HG03159 (cell line): ENCODE data around the gene CLCF1.

Experiments
- ATAC-seq: cut with Tn5 transposase; IDR thresholded peaks from one replicate; pipeline ENCODE4 v1.9.1; 2021; ENCODE audit warnings: mild to moderate bottlenecking, moderate library complexity; ENCODE audit not compliant: unreplicated experiment

Gene CLCF1

DNA sequence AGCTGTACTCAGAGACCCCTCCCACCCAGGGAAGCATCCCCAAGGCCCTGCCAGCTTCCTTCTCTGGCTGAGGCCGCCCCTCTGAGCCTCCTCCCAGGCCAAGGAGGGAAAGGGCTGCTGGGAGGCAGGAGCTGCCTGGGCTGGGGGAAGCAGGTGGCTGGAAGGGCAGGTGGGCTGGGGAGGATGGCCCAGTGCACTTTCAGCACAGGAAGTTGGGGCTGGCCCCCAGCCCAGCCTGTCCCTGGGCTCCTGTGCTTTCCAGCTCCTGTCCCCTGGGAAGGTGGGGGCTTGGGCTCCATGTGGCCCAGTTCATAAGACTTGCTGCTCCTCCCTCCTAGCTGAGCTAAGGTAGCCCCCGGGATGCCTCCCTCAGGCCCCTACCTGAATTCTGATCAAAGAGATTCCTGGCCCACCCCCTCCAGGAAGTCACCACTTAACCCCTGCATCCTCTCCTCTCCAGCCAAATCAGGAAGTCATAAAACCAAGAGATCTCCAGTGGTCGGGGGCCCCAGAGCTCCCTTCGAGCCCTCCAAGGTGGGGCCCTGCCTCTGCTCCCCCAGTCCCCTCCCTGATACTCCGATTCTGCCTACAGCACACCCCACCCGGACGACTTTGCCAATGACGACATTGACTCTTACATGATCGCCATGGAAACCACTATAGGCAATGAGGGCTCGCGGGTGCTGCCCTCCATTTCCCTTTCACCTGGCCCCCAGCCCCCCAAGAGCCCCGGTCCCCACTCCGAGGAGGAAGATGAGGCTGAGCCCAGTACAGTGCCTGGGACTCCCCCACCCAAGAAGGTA lies 23.4 kb upstream of the CLCF1 start:
- ATAC-seq, result no peak

GRCh38 chr11:67396259-67396581 lies 22.8 kb upstream of the CLCF1 start:
- no peak for ATAC-seq

GRCh38 chr11:67395555-67396258 lies 22.3 kb upstream of the CLCF1 start:
- ATAC-seq, result no peak

DNA sequence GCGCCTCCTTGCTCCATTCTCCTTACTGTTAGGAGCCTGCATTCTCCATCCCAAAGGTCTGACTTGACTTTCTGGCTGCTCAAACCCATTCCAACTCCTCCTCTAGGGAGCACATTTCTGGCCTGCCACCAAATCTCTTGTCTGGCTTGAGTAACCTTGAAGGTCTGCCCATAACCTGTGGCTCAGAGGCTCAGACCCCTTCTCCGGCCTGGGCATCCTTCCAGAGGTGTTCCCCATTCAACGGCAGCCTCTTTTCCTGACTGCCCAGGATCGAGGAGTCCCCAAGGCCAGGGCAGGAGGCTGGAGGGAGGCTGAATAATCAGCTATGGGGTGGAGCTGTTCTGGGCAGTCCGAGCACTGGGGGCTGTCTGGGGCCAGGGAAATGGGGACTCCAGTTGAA lies 20.6 kb upstream of the CLCF1 start:
- no peak for ATAC-seq

GRCh38 chr11:67393437-67393836 lies 20.0 kb upstream of the CLCF1 start:
- ATAC-seq, result no peak

GRCh38 chr11:67392183-67392715 lies 18.9 kb upstream of the CLCF1 start:
- peak; percentile 10 for ATAC-seq

DNA sequence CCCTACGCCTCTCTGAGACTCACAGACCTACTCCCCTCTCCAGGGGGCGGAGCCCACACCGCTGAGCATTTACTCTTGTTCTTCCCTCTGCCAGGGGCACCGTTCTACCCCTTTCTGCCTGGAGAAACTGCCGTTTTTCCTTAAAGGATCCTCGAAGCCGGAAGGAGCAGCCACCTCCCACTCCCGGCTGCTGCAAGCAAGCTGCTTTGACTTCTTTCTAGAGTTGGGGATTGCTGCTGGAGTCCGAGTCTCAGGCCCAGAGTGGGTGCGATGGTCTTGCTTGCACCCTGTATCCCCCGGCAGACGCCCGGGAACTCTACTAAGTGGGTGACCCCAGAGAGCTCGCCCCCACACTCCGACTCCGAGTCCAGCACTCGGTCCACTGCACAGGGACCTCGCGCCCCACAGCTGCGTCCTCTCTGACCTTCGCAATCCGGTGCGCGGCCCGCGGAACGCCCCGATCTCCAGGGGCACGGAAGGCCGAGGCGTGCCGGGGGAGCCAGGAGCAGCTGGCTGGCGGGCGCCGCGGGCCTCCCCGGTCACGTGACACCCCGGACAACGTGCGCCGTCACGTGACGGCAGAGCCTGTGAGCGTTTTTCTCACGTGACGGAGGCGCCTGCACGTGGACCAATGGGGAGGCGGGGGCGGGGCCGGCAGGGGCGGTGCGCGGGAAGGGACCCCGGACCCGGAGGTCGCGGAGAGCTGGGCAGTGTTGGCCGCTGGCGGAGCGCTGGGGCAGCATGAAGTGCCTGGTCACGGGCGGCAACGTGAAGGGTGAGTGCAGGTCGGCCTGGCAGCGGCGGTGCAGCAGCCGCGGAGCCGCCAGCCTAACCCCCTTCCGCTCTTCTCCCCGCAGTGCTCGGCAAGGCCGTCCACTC lies 18.1 kb upstream of the CLCF1 start, which contains the start of gene RAD9A:
RAD9A (plus strand) TSS at position 683 of the 879 bp plus-strand sequence; CDS start at position 742, 59 bp downstream.
- peak; percentile 52 for ATAC-seq

- ATAC-seq, result no peak
Measured at GRCh38 chr11:67390947-67391303, 17.5 kb upstream of the CLCF1 start.

GRCh38 chr11:67389477-67389876 lies 16.1 kb upstream of the CLCF1 start:
- ATAC-seq, result no peak

DNA sequence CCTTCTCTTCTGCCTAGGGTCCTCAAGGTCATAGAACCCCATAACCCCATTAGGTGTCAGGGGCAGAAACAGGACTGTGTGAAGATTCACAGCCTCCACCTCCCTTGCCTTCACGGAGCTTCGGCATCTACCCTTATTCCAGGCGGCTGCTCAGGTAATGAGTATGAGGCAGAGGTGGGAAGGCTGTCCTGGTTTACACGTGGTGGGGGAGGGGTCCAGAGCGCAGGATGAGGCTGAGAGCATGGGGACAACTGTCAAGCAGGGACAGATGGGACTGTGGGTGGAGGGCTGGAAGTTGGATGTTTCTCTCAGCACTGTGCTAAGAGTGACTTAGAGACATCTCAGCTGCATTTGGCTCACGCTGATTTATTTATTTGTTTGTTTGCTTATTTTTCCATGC lies 14.1 kb upstream of the CLCF1 start:
- no peak for ATAC-seq

DNA sequence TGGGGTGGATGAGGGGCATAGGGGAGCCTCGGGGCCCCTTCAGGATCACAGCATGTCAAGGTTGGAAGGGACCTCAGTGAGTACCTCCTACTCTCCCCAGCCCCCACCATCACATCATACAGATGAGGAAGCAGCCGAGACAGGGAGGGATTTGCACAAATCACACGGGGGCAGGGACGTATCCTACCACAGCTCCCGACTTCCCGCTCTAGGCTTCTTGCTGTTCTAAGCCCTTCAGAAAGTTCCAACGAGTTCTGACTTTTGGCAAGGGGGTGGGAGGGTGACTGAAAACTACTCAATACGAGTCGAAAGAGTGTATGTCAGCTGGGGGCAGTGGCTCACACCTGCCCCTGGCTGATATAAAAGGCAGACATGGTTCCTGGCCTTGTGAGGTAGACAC lies 13.7 kb upstream of the CLCF1 start:
- ATAC-seq, result no peak

DNA sequence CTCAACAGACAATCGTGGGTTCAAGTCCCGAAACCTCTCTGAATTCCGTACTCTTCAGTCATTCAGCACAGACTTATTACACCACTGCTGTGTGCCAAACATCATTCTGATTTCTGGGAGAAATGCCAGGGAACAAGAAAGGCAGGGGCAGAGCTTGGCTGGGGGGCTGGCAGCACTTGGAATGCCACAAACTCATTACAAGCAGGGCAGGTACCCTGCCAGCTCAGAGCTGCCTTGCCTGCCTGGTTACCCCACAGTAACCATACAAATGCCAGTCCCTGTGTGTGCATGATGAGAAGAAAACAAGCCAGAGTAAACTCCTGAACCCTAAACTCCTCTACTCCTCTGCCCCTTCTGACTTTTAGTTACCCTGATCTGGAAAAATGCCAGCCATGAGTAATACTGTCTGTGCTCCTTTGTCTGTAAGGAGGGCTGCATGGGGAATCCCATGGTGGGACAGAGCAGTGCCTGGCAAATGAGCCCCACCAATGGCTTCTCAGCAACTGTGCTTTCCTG lies 11.5 kb upstream of the CLCF1 start:
- no peak for ATAC-seq

GRCh38 chr11:67382276-67383136 lies 9.1 kb upstream of the CLCF1 start:
- no peak for ATAC-seq

- no peak for ATAC-seq
Measured at GRCh38 chr11:67381244-67381972, 8.0 kb upstream of the CLCF1 start.

DNA sequence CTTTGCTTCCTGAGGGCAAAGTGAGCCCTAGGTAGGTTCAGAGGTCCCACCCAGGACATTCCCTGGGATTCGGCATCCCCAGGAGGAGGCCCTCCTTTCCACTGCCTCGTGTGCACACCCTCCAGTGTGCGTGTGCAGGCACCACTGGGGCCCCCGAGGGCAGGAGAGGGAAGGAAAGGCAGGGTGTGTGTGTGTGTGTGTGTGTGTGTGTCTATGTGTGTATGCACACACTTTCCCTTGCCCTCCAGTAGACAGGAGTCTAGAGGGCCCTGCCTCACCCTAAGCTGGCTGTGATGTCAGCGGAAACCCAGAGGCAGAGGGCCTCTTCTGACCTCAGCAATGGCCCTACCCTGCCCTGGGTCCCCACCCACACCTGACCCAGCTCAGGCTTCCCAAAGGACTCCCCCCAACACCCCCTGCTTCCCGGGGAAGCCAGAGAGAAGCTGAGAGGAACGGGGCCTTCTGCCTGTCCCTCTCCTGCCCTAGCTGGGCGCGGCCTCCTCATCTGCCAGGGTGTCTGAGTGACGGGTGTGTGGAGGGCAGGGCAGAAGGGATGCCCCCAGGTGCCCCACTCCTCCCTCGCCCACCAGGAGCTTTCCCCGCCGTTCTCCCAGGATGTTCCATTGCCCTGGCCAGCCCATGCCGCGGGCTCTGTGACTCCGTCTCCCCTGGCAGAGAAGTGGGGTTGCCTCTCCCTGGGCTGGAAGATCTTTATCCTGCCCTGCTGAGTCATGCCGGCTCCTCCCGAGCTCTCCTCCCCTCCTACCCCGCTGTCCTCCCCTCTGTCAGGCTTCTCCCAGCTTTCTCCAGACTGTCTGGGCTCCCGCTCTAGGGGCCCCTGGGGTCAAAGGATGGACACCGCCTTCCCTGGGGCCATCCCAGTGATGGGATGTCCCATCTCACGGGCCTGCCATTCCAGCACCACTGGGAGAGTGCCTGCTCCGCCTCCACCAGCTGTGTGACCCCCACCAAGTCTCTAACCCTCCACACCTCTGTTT lies 6.0 kb upstream of the CLCF1 start:
- ATAC-seq, result no peak

DNA sequence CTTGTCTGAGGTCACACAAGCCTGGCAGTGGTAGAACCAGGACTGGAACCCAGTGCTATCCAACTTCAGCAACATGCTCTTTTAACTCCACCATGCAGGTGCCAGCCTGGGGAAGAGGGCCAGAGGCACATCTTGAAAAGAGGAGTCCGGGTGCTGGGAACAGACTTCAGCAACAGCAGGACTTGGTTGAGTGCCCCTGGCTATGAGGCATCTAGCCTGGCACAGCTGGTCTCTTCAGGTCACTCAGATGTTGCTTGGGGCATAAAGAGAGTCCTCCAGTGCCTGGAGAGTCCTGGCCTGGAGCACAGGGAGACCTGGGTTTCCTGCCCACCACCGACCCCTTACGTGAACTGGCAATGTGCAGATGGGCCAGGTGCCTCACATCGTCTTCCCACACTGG lies 5.1 kb upstream of the CLCF1 start:
- ATAC-seq, result no peak

DNA sequence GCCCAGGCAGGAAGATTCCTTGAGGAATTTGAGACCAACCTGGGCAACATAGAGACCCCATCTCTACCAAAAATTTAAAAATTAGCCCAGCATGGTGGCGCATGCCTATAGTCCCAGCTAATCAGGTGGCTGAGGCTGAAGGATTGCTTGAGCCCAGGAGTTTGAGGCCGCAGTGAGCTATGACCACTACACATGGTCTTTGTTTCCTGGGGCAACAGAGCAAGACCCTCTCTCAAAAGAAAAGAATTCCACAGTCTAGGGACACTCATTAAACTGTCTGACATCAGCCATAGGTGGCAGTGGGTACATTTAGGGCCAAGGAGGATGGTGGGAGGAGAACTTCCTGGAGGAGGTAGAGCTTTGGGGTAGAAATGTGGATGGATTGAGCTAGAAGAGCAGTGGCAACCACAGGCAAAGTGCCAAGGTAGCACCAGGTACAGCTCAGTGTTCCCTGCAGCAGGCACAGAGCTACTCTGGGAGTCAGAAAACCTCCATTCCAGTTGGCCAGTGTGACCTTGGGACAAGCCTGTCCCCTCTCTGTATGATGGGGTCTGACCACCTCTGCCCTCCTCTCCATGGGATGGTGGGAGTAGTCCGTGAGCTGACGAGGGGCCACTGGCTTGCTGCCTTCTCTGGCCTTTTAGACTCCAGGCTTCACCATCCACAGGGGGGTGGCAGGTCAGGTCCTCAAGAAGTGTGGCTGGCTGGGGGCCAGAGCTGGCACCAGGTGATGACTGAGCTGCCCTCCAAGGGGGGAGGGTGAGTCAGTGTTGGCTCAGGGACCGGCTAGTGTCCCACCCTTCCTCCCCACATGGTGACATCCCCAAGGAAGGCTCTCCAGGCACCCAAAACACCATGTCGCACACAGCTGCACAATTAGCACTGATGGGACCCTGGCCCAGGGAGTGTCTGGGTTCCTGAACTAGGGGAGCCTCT lies 3.7 kb upstream of the CLCF1 start:
- no peak for ATAC-seq
